ENCODE measurements around the gene DHX35.

- TF ChIP-seq, protein P1, sequence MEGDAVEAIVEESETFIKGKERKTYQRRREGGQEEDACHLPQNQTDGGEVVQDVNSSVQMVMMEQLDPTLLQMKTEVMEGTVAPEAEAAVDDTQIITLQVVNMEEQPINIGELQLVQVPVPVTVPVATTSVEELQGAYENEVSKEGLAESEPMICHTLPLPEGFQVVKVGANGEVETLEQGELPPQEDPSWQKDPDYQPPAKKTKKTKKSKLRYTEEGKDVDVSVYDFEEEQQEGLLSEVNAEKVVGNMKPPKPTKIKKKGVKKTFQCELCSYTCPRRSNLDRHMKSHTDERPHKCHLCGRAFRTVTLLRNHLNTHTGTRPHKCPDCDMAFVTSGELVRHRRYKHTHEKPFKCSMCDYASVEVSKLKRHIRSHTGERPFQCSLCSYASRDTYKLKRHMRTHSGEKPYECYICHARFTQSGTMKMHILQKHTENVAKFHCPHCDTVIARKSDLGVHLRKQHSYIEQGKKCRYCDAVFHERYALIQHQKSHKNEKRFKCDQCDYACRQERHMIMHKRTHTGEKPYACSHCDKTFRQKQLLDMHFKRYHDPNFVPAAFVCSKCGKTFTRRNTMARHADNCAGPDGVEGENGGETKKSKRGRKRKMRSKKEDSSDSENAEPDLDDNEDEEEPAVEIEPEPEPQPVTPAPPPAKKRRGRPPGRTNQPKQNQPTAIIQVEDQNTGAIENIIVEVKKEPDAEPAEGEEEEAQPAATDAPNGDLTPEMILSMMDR (conservative IDR thresholded peaks at IDR 0.05; ENCODE audit: low read depth in 2 of 2) = no peak
- no peak for TF ChIP-seq REST (IDR thresholded peaks at IDR 0.05; ENCODE audit: unreplicated experiment)
- TF ChIP-seq EZH2 (IDR thresholded peaks at IDR 0.05; ENCODE audit: low read depth, unreplicated experiment) = no peak
- no peak for TF ChIP-seq STAT1 (IDR thresholded peaks at IDR 0.05; ENCODE audit: unreplicated experiment)
- TF ChIP-seq POLR2AphosphoS5 (IDR thresholded peaks at IDR 0.05; ENCODE audit: low read depth) = no peak
- no peak for TF ChIP-seq JUNB (IDR thresholded peaks at IDR 0.05; ENCODE audit: unreplicated experiment)
Observed at GRCh38 chr20:38957235-38957876, 4.8 kb upstream of the DHX35 start.
